GM21576 (cell line): ENCODE data around the gene CKM.
"Not testable (repeated sequence)": the region's sequence is repeated elsewhere in the genome, so short reads cannot be mapped to it uniquely, and the experiment has no call there.

Experiments used
- ATAC-seq: cut with Tn5 transposase; IDR thresholded peaks from one replicate; pipeline ENCODE4 v1.9.1; 2021; ENCODE audit warnings: mild to moderate bottlenecking, moderate library complexity; ENCODE audit not compliant: unreplicated experiment

Gene CKM

GRCh38 chr19:45322311-45322710 is 364 bp downstream of the CKM start:
- ATAC-seq = no peak

DNA sequence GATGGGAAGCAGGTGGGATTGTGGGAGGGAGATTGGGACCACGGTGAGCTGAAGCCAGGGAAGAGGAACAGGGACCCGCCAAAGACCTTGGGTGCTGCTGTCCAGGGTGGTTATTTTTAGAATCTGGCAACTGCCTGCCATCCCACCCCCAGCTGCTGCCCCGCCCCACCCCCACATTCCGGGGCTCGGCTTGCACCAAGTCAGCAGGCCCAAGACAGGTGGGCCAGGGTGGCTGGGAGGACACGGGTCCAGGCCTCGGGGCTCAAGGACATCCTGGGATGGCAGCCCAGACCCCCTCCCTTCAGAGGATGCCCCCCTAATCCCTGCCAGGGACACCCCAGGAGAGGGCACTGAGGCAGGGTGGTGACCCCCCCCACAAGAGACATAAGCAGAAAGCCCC is 827 bp downstream of the CKM start:
- ATAC-seq = no peak

GRCh38 chr19:45320997-45321775 is 1.5 kb downstream of the CKM start:
- ATAC-seq = no peak

DNA sequence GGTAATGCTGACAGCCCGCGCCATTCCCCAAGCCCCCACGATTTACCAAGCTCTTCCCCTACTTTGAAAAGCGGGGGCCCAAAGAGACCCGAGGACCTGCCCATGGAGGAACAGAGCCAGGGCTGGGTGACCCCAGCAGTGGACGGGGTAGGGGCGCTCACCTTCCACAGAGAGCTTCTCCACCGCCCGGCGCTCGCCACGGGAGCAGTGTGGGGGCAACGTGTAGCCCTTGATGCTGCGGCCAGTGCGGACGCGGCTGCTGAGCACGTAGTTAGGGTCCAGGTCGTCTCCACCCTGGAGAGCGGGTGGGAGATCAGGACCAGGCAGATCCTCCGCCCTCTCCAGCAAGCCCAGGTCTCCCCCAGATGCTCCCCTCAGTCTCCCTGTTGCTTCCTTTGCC is 7.4 kb downstream of the CKM start:
- ATAC-seq = no peak

DNA sequence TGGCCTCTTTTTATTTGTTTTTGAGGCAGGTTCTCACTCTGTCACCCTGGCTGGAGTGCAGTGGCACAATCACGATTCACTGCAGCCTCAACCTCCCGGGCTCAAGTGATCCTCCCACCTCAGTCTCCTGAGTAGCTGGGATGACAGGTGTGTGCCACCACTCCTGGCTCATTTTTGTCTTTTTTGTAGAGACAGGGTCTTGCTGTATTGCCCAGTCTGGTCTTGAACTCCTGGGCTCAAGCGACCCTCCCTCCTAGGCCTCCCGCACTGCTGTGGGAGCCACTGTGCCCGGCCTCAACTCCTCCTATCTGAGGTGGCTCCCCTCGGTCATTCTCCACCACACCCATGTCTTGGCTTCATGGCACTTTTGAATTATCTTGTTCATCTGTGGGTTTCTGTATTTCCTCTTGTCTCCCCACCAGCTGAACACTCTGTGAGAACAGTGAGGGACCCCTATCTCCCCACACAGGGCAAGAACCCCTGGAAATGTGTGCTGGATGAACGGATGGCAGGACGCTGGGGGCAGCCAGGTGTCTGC is 7.9 kb downstream of the CKM start:
- no peak for ATAC-seq

DNA sequence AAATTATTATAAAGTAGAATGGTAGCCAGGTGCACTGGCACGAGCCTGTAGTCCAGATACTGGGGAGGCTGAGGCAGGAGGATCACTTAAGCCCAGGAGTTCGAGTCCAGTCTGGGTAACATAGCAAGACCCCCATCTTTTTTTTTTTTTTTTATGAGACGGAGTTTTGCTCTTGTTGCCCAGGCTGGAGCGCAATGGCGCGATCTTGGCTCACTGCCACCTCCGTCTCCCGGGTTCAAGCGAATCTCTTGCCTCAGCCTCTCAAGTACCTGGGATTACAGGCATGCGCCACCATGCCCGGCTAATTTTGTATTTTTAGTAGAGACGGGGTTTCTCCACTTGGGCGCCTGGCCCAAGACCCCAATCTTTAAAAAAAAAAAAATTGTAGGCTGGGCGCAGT is 10.4 kb downstream of the CKM start:
- not testable (repeated sequence) for ATAC-seq

DNA sequence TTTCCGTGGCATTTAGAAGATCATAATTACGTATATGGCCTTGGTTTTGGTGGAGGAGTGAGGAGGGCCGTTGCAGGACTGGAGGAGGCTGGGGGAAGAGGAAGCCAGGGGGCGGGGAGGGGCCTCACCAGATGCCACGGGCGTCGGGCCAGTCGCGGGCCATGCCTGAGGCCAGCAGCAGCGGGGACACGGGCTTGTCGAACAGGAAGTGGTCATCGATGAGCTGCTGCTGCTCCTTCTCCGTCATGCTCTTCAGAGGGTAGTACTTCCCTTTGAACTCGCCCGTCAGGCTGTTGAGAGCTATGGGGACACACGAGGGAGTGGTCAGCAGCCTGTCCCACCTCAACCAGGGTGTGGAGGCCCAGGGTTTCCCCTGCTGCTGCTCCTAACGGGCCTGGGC is 11.1 kb downstream of the CKM start:
- no peak for ATAC-seq

- not testable (repeated sequence) for ATAC-seq
Observed at GRCh38 chr19:45309322-45309721, 13.4 kb downstream of the CKM start.

DNA sequence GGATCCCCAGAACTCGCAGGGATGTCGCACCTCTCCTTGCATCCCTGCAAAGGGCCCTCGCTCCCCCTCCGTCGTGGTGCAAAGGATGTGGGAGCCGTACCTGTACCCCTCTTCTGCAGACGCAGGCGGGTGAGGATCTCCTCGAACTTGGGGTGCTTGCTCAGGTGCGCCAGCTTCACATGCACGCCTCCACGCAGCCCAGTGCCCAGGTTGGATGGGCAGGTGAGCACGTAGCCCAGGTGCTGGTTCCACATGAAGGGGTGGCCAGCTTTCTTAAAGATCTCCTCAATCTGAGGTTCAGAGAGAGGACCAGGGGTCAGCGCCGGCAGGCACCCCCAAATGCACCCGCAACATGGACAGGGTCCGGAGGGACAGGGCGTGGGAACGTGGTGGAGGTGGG is 15.3 kb downstream of the CKM start:
- ATAC-seq = no peak

GRCh38 chr19:45306518-45307027 is 16.1 kb downstream of the CKM start:
- no peak for ATAC-seq

GRCh38 chr19:45306040-45306439 is 16.6 kb downstream of the CKM start:
- ATAC-seq = no peak

DNA sequence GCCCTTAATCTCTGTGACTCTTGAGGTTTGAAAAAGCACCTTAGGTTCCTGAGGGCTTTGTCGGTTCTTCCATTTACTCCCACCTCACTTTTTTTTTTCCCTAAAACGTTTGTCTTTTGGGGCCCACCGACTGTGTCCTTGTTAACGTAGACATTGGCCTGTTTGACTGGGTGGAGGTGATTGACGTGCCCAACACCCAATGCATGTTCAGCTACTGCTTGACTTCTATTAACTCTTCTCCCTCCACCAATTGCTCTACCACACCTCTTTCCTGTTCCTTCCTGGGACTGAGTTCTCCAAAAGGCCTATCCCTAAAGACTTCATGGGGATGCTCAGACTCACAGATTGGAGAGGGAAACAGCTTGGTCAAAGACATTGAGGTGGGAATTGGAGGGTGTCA is 17.3 kb downstream of the CKM start:
- no peak for ATAC-seq

DNA sequence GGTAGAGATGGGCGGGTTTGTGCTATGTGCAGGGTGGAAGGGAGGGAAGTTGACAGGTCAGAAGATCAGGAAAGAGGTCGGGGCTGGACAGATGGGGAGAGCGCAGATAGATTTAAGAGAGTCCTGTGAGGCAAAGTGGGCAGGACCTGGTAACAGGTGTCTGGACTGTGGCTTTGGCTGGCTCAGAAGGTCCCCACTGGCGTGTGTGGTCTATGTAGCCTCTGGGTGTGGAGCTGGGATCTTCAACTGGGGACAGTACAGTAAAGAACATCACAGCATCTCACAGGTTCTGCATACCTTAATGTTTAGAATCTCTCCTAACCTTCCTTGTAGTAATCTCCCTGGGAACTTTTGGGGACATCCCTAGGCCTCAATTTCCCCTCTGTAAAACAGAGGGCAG is 17.7 kb downstream of the CKM start:
- no peak for ATAC-seq

DNA sequence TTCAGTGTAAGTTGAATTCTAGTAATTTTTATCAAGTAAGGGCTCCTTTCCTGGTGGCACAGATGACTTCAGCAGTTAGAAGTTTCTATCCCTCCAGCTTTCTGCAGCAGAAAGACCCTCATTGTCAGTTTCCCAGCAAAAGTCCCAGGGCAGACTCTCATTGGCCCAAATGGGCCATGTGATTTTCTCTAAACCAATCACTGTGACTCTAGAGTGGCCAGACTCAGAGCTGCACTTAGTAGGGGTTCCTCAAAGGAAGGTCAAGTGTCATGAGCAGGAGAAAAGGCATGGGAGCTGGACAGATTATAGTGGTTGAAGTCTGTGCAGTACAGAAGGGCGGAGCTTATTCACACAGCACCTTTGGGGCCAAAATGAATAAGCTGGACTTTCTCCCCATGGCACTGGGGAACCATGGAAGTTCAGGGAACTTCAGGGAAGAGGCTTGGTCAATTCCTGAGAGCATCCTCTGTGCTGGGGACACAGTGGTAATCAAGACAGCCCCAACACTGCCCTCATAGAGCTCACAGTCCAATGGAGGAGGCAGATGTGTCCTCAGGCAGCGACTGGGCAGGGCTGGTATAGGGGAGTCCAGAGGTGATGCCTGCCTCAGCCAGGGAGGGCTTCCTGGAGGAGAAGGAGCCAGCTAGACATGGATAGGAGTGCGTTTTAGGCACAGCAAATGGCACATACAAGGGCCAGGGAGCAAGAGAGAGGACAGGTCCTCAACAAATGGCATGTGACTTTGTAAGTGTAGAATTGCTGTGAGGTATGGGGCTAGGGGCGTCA is 18.3 kb downstream of the CKM start:
- ATAC-seq = no peak

GRCh38 chr19:45303269-45304060 is 19.2 kb downstream of the CKM start:
- no peak for ATAC-seq

DNA sequence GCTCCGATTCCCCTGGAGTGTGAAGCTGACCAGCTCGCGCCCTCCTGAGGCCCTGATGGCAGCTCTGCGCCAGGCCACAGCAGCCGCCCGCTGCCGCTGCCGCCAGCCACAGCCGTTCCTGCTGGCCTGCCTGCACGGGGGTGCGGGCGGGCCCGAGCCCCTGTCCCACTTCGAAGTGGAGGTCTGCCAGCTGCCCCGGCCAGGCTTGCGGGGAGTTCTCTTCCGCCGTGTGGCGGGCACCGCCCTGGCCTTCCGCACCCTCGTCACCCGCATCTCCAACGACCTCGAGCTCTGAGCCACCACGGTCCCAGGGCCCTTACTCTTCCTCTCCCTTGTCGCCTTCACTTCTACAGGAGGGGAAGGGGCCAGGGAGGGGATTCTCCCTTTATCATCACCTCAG is 20.3 kb downstream of the CKM start:
- no peak for ATAC-seq

- ATAC-seq = no peak
Observed at GRCh38 chr19:45299719-45300118, 23.0 kb downstream of the CKM start.

DNA sequence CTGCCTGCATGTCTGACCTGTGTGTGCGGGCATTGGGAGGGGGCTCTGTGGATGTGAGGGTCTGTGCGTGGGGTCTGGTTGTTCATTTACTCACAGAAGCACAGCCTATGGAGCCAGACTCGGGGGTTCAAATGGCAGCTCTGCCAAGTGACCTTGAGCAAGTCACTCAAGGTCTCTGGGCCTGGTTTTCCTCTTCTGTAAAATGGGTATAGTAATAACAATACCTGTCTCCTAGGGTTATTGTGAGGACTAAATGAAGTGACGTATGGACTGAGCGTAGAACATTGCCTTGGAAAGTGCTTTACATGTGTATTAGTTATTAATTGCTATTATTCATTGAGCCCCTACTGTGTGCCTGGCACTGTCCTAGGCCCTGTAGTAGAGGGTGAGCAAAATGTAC is 24.4 kb downstream of the CKM start:
- ATAC-seq = no peak

DNA sequence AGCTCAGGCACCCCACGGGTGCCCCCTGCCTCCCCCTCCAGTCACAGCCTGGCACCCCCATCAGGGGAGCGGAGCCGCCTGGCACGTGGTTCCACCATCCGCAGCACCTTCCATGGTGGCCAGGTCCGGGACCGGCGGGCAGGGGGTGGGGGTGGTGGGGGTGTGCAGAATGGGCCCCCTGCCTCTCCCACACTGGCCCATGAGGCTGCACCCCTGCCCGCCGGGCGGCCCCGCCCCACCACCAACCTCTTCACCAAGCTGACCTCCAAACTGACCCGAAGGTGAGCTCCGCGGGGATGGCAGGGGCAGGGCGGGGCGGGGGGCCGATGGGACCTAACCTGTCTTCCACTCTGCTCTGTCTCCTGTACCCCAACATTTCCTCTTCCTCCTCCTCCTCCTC is 25.0 kb downstream of the CKM start:
- no peak for ATAC-seq

DNA sequence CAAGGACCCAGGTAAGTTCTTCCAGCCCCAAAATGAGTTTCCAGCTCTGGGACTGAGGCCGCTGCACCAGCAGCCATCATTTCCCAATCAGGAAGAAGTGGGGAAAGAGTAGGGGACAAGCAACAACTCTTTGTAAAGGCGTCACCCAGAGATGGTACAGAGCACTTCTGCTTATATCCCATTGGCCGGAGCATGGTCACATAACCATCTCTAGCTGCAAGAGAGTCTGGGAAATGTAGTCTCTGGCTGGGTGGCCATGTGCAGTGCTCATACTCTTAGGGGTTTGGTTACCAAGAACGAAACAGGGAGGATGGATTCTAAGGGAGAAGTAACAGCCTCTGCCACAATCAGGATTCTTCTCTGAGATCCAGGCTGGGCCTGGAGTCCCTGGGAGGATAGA is 26.3 kb downstream of the CKM start:
- ATAC-seq = no peak

DNA sequence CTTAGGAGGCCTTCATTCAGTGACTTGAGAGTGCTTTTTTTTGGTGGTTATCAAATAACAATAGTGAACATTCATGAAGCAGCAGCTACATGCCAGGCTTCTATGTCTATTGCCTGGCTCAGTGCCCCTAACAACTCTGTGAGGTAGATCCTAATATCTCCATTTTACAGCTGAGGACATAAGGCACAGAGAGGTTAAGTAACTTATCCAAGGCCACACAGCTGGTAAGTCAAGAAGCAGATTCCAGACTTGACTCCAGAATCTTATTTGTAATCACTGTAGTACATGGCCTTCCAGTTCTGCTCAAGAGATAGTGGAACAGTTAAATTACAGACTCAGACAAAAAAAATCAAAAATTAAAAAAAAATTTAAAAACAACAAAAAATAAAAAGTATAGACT is 26.8 kb downstream of the CKM start:
- no peak for ATAC-seq
